Measurements from ENCODE around the gene ZBTB39.
"Not testable (repeated sequence)": the region's sequence is repeated elsewhere in the genome, so short reads cannot be mapped to it uniquely, and the experiment has no call there.

The ZBTB39 gene

GRCh38 chr12:56980268-56980667 lies 26.1 kb downstream of the ZBTB39 start:
- Mint-ChIP-seq H3K4me3 (no peak overlapping the region), H3K36me3 (ENCODE audit: low read depth) (no peaks in the 10 kb centered on the region), H3K9me3 (no peaks in the 10 kb centered on the region), H3K27me3 (ENCODE audit: low read depth) (no peaks in the 10 kb centered on the region), H3K27ac (no peak overlapping the region), H3K4me1 (peaks cover 6% of the 10 kb centered on the region)
- no peak for TF ChIP-seq CTCF (IDR thresholded peaks at IDR 0.05; ENCODE audit: unreplicated experiment in 3 of 3)

DNA sequence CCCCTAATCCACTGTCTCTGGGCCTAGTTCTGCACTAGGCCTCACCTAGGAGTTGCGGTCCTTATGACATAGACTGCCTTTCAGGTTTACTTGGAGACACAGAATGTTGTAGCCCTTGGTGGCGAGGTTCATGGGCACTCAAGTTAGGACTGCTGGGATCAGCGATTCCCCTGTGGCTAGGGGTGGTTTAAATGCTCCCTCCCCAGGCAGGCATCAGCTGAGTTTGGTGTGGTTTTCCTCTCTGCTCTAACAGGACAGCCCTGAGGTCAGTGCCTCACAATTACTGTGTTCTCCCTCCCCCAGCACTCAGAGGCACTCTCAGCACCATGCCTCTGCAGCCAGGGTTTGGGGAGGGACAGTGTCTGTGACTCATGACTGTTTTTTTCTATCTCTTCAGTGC lies 26.7 kb downstream of the ZBTB39 start:
- Mint-ChIP-seq H3K27me3 (ENCODE audit: low read depth) (no peaks in the 10 kb centered on the region), H3K4me1 (peaks cover 6% of the 10 kb centered on the region), H3K9me3 (no peaks in the 10 kb centered on the region), H3K4me3 (no peak overlapping the region), H3K36me3 (ENCODE audit: low read depth) (no peaks in the 10 kb centered on the region), H3K27ac (no peak overlapping the region)
- no peak for TF ChIP-seq CTCF (IDR thresholded peaks at IDR 0.05; ENCODE audit: unreplicated experiment in 3 of 3)

DNA sequence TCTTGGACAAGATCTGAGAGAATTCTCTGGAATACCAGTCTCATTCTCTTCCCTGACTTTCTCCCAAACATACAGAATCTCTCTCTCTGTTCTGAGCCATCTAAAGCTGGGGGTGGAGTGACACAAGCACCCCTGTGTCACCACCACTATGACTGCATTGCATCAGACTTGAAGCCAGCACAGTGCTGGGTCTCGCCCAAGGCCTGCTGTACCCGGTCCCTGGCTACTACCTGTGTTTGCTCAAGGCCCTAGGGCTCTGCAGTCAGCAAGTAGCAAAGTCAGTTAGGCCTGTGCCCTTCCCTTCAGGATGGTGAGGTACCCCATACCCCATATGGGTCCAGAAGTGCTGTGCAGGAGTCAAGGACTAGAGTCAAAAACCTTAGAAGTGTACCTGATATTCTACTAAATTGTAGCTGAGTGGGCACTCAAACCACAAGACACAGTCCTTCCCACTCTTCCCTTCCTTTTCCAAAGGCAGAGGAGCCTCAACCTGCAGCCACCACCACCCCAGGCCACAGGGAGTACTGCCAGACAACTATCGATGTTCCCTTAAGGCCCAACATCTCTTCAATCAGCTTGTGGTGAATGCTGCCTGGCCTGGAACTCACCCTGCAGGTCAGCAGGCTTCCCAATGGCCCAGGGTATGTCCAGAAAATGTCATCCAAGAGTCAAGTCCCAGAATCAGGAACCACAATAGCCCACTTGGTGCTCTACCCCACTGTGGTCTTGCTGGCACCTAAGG lies 27.8 kb downstream of the ZBTB39 start:
- Mint-ChIP-seq H3K9me3 (no peaks in the 10 kb centered on the region), H3K36me3 (ENCODE audit: low read depth) (no peaks in the 10 kb centered on the region), H3K27ac (no peak overlapping the region), H3K4me1 (peaks cover 6% of the 10 kb centered on the region), H3K4me3 (no peak overlapping the region), H3K27me3 (ENCODE audit: low read depth) (no peaks in the 10 kb centered on the region)
- TF ChIP-seq CTCF (IDR thresholded peaks at IDR 0.05; ENCODE audit: unreplicated experiment in 3 of 3), result no peak

- H3K27me3 Mint-ChIP-seq (ENCODE audit: low read depth); H3K27ac Mint-ChIP-seq; H3K9me3 Mint-ChIP-seq; H3K4me1 Mint-ChIP-seq; H3K4me3 Mint-ChIP-seq; H3K36me3 Mint-ChIP-seq (ENCODE audit: low read depth): not testable (repeated sequence)
These were observed 29.0 kb downstream of the ZBTB39 start for GRCh38 chr12:56977361-56977760.

DNA sequence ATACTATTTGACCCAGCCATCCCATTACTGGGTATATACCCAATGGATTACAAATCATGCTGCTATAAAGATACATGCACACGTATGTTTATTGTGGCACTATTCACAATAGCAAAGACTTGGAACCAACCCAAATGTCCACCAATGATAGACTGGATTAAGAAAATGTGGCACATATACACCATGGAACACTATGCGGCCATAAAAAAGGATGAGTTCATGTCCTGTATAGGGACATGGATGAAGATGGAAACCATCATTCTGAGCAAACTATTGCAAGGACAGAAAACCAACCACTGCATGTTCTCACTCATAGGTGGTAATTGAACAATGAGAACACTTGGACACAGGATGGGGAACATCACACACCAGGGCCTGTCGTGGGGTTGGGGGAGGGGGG lies 32.1 kb downstream of the ZBTB39 start:
- not testable (repeated sequence) for H3K27me3 Mint-ChIP-seq (ENCODE audit: low read depth); H3K27ac Mint-ChIP-seq; H3K36me3 Mint-ChIP-seq (ENCODE audit: low read depth); H3K4me1 Mint-ChIP-seq; H3K4me3 Mint-ChIP-seq; H3K9me3 Mint-ChIP-seq

DNA sequence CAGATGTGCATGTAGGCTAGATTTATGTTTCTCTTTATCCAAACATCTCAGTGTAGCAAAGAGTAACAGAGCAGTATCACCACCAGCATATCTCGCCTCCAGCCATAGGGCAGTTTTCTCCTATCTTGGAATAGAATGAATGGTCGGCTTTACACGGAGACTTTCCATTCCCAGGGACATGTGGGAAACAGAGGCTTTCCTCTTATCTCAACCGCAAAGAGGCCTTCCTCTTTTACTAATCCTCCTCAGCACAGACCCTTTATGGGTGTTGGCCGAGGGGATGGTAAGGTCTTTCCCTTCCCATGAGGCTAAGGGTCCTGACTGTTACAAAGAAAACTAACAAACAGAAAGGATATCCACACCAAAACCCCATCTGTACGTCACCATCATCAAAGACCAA lies 37.4 kb downstream of the ZBTB39 start:
- H3K27ac Mint-ChIP-seq; H3K27me3 Mint-ChIP-seq (ENCODE audit: low read depth); H3K4me1 Mint-ChIP-seq; H3K4me3 Mint-ChIP-seq; H3K36me3 Mint-ChIP-seq (ENCODE audit: low read depth): not testable (repeated sequence)
- H3K9me3 Mint-ChIP-seq, result peaks cover 27% of the 10 kb centered on the region

DNA sequence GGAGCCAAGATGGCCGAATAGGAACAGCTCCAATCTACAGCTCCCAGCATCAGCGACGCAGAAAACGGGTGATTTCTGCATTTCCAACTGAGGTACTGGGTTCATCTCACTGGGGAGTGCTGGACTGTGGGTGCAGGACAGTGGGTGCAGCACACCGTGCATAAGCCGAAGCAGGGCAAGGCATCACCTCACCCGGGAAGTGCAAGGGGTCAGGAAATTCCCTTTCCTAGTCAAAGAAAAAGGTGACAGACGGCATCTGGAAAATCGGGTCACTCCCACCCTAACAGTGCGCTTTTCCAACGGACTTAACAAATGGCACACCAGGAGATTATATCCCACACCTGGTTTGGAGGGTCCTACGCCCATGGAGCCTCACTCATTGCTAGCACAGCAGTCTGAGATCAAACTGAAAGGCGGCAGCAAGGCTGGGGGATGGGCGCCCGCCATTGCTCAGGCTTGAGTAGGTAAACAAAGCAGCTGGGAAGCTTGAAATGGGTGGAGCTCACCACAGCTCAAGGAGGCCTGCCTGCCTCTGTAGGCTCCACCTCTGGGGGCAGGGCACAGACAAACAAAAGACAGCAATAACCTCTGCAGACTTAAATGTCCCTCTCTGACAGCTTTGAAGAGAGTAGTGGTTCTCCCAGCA lies 40.2 kb downstream of the ZBTB39 start:
- H3K4me1 Mint-ChIP-seq; H3K27me3 Mint-ChIP-seq (ENCODE audit: low read depth); H3K36me3 Mint-ChIP-seq (ENCODE audit: low read depth); H3K4me3 Mint-ChIP-seq; H3K27ac Mint-ChIP-seq: not testable (repeated sequence)
- peaks cover 41% of the 10 kb centered on the region for H3K9me3 Mint-ChIP-seq

- peaks cover 41% of the 10 kb centered on the region for H3K9me3 Mint-ChIP-seq
- not testable (repeated sequence) for H3K4me1 Mint-ChIP-seq; H3K36me3 Mint-ChIP-seq (ENCODE audit: low read depth); H3K4me3 Mint-ChIP-seq; H3K27ac Mint-ChIP-seq; H3K27me3 Mint-ChIP-seq (ENCODE audit: low read depth)
These were observed 41.2 kb downstream of the ZBTB39 start for GRCh38 chr12:56965124-56965523.

DNA sequence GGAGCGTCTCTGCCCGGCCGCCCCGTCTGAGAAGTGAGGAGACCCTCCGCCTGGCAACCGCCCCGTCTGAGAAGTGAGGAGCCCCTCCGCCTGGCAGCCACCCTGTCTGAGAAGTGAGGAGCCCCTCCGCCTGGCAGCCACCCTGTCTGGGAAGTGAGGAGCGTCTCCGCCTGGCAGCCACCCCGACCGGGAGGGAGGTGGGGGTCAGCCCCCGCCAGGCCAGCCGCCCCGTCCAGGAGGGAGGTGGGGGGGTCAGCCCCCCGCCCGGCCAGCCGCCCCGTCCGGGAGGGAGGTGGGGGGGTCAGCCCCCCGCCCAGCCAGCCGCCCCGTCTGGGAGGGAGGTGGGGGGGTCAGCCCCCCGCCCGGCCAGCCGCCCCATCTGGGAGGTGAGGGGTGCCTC lies 42.8 kb downstream of the ZBTB39 start:
- not testable (repeated sequence) for H3K4me3 Mint-ChIP-seq; H3K27ac Mint-ChIP-seq; H3K27me3 Mint-ChIP-seq (ENCODE audit: low read depth); H3K36me3 Mint-ChIP-seq (ENCODE audit: low read depth); H3K4me1 Mint-ChIP-seq
- H3K9me3 Mint-ChIP-seq, result peaks cover 42% of the 10 kb centered on the region

- H3K9me3 Mint-ChIP-seq, result peaks cover 39% of the 10 kb centered on the region
- not testable (repeated sequence) for H3K4me1 Mint-ChIP-seq; H3K4me3 Mint-ChIP-seq; H3K36me3 Mint-ChIP-seq (ENCODE audit: low read depth); H3K27ac Mint-ChIP-seq; H3K27me3 Mint-ChIP-seq (ENCODE audit: low read depth)
These were observed 44.1 kb downstream of the ZBTB39 start for GRCh38 chr12:56962247-56962646.

Measured in nephron (organoid).